Astrocyte of the spinal cord (primary cell): Measurements from ENCODE around the gene AIF1L.
"Not testable (repeated sequence)": the region's sequence is repeated elsewhere in the genome, so short reads cannot be mapped to it uniquely, and the experiment has no call there.

Source experiments
- DNase-seq: peaks from one replicate; pipeline ENCODE4 v3.0.0; 2011; ENCODE audit warnings: low read depth, low spot score
- H3K4me3 ChIP-seq: 2 replicates; pipeline ENCODE4 v1.5.1; 2011; ENCODE audit warnings: low read depth, mild to moderate bottlenecking, low read length, moderate library complexity
- CTCF ChIP-seq: IDR thresholded peaks from 2 replicates; pipeline ENCODE4 v1.5.1; 2012; ENCODE audit warnings: low read depth, mild to moderate bottlenecking, low read length, inconsistent platforms
- in situ Hi-C: cut with HindIII; loops from 2 replicates; pipeline ENCODE4 v1.10.0; 2017; ENCODE audit warnings: low sequenced_read_pairs

AIF1L gene

GRCh38 chr9:131098391-131099101 lies 2.2 kb downstream of the AIF1L start:
- no peak for TF ChIP-seq CTCF
- in situ Hi-C loops, result no loop called here
- no peak for DNase-seq
- H3K4me3 ChIP-seq, result no peak overlapping the region

- in situ Hi-C loops, result no loop called here
These were observed 2.8 kb downstream of the AIF1L start for GRCh38 chr9:131099102-131099606.

GRCh38 chr9:131099845-131100244 lies 3.5 kb downstream of the AIF1L start:
- in situ Hi-C loops, H3K4me3 ChIP-seq, DNase-seq: not testable (repeated sequence)

More at GRCh38 chr9:131099102-131099606, 2.8 kb downstream of the AIF1L start:
- TF ChIP-seq CTCF, result no peak
- no peak overlapping the region for H3K4me3 ChIP-seq
- no peak for DNase-seq

- in situ Hi-C loops, result no loop called here
- H3K4me3 ChIP-seq, result no peak overlapping the region
- TF ChIP-seq CTCF, result no peak
- no peak for DNase-seq
These were observed 4.1 kb downstream of the AIF1L start for GRCh38 chr9:131100445-131100844.

GRCh38 chr9:131101207-131101964 lies 5.1 kb downstream of the AIF1L start:
- no peak for DNase-seq
- in situ Hi-C loops, result no loop called here
- TF ChIP-seq CTCF, result no peak
- H3K4me3 ChIP-seq, result no peak overlapping the region

GRCh38 chr9:131103024-131103423 lies 6.7 kb downstream of the AIF1L start:
- in situ Hi-C loops, result no loop called here
- TF ChIP-seq CTCF, result no peak
- no peak for DNase-seq
- H3K4me3 ChIP-seq, result no peak overlapping the region

GRCh38 chr9:131103535-131103934 lies 7.2 kb downstream of the AIF1L start:
- H3K4me3 ChIP-seq, result no peak overlapping the region
- no peak for DNase-seq
- in situ Hi-C loops, result no loop called here
- no peak for TF ChIP-seq CTCF
